Gastrocnemius medialis (tissue), 4 donors: ENCODE results near the gene CUEDC2. TPM values are rescaled to one million over a fixed set of nuclear protein-coding genes. Genes with fewer than 3 reads are reported as not detected.

Source experiments
- ATAC-seq, 2 donors: fragments of 150-250 bp; one replicate each; pipeline ENCODE4 v1.9.1; 2016
- DNase-seq, 2 donors: peaks; one replicate each; pipeline ENCODE4 v3.0.0-alpha.2; 2019
- H3K27ac ChIP-seq, 4 donors: fragments of 200-600 bp; sonication (generic); 1 replicate in 1 of 4; 2 replicates in 3 of 4; pipeline ENCODE4 v1.5.1; 2016 to 2018; ENCODE audit warnings: mild to moderate bottlenecking in 2 of 4, moderate library complexity in 1 of 4
- H3K27me3 ChIP-seq, 3 donors: fragments of 200-600 bp; sonication (generic) in 2 of 3; 1 replicate in 1 of 3; 2 replicates in 2 of 3; pipeline versions ENCODE4 v1.5.1 to v1.6.0; 2016 to 2019; ENCODE audit warnings: mild to moderate bottlenecking in 1 of 3, moderate library complexity in 1 of 3
- H3K36me3 ChIP-seq, 2 donors: fragments of 200-600 bp; sonication (generic) in 1 of 2; one replicate each; pipeline ENCODE4 v1.5.1; 2017 to 2018
- H3K4me1 ChIP-seq, 2 donors: fragments of 200-600 bp; sonication (generic) in 1 of 2; one replicate each; pipeline ENCODE4 v1.5.1; 2016 to 2017; ENCODE audit warnings: mild to moderate bottlenecking in 2 of 2
- H3K4me3 ChIP-seq, 4 donors: fragments of 200-600 bp; sonication (generic) in 3 of 4; 1 replicate in 1 of 4; 2 replicates in 3 of 4; pipeline ENCODE4 v1.5.1; 2016 to 2019; ENCODE audit warnings: mild to moderate bottlenecking in 2 of 4
- H3K9me3 ChIP-seq, 3 donors: fragments of 200-600 bp; sonication (generic) in 2 of 3; 1 replicate in 1 of 3; 2 replicates in 2 of 3; pipeline ENCODE4 v1.5.1; 2016 to 2019
- POLR2A ChIP-seq, 2 donors: fragments of 450-650 bp; IDR thresholded peaks; one replicate each; pipeline ENCODE4 v1.6.1; 2017; ENCODE audit warnings: antibody characterized with exemption in 2 of 2, mild to moderate bottlenecking in 2 of 2, moderate library complexity in 2 of 2
- in situ Hi-C, 4 donors: fragments of 200-750 bp; cut with MboI; loops; one replicate each; pipeline versions ENCODE4 v1.15.0 to v1.8.0; 2017; ENCODE audit warnings: low sequenced_read_pairs in 4 of 4
- intact Hi-C: fragments of 100-400 bp; cut with DNase I; formaldehyde crosslinking; loops from one replicate; pipeline ENCODE4 v1.15.1; 2023; ENCODE audit warnings: low total_unique reads
- total RNA-seq, 4 donors: library from RNA; depleted of rRNA; stranded (reverse); fragments of >200 nt; gene quantifications; one replicate each; pipeline versions ENCODE4 v1.1.0 to v1.2.3, GENCODE V29; 2016
- TF ChIP-seq, protein P1 (sequence below), 5 experiments: fragments of 450-650 bp in 3 of 5; fragments of 200-600 bp in 2 of 5; sonication (generic) in 2 of 5; IDR thresholded peaks in 4 of 5; conservative IDR thresholded peaks in 1 of 5; 1 replicate in 4 of 5; 2 replicates in 1 of 5; pipeline ENCODE4 v1.5.1; 2016 to 2019; ENCODE audit warnings: antibody characterized with exemption in 5 of 5, mild to moderate bottlenecking in 3 of 5, moderate library complexity in 3 of 5

CUEDC2 gene
- total RNA-seq, 4 donors from 2014 or later: 51.6 to 83.1 (median 70.2) TPM

DNA sequence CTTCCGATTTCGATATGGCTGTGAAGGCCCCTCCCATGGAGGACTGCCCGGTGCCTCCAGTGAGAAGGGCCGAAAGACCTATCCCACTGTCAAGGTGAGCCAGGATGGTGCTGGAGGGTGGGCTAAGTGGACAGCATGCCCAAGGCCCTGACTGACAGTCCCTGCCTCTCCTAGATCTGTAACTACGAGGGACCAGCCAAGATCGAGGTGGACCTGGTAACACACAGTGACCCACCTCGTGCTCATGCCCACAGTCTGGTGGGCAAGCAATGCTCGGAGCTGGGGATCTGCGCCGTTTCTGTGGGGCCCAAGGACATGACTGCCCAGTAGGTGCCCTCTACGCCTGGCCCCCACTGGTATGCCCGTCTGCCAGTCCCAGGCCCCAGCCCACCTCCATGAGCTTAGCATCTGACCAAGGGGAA lies 35.6 kb downstream of the CUEDC2 start:
- no peak for TF ChIP-seq POLR2A (IDR thresholded peaks at IDR 0.05)
- TF ChIP-seq, protein P1, sequence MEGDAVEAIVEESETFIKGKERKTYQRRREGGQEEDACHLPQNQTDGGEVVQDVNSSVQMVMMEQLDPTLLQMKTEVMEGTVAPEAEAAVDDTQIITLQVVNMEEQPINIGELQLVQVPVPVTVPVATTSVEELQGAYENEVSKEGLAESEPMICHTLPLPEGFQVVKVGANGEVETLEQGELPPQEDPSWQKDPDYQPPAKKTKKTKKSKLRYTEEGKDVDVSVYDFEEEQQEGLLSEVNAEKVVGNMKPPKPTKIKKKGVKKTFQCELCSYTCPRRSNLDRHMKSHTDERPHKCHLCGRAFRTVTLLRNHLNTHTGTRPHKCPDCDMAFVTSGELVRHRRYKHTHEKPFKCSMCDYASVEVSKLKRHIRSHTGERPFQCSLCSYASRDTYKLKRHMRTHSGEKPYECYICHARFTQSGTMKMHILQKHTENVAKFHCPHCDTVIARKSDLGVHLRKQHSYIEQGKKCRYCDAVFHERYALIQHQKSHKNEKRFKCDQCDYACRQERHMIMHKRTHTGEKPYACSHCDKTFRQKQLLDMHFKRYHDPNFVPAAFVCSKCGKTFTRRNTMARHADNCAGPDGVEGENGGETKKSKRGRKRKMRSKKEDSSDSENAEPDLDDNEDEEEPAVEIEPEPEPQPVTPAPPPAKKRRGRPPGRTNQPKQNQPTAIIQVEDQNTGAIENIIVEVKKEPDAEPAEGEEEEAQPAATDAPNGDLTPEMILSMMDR (IDR thresholded peaks at IDR 0.05 in 4 of 5, conservative IDR thresholded peaks at IDR 0.05 in 1 of 5): no peak
- H3K4me1 ChIP-seq: peaks cover 25 to 26% of the 10 kb centered on the region in 2 donors
- in situ Hi-C loops: loop anchor here in 3 of 4 donors (10.0 to 25.0 kb wide), 2 partner anchors 188 to 191 kb away; no protein-coding TSS in a partner anchor

DNA sequence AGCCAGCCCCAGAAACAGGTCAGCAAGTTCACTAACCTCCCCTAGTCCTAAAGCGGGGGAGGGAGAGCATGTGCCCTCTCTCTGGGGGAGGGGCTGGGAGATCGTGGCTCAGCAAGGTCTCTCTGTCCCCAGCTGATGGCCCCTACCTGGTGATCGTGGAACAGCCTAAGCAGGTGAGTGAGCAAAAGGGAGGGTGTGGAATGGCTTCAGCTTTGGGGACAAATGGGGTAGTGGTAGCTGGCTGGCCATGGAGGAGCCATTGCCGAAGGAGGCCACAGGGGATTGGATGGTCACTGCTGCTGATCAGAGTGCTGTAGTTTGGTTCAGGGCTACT lies 36.1 kb downstream of the CUEDC2 start:
- DNase-seq (no peak), ATAC-seq (no peak)
- TF ChIP-seq, protein P1 (IDR thresholded peaks at IDR 0.05 in 4 of 5, conservative IDR thresholded peaks at IDR 0.05 in 1 of 5): no peak
- no peak for TF ChIP-seq POLR2A (IDR thresholded peaks at IDR 0.05)
- no peaks in the 10 kb centered on the region for H3K27me3 ChIP-seq
- intact Hi-C loops (loop anchor here (5.0 kb wide), 1 partner anchor 154 kb away; the partner anchor contains the start of gene PITX3), in situ Hi-C loops (loop anchor here in 3 of 4 donors (10.0 to 25.0 kb wide), 2 partner anchors 189 to 191 kb away; no protein-coding TSS in a partner anchor)
- peak overlapping the region; percentile 68 to 79 (median 75) for H3K4me3 ChIP-seq
- no peaks in the 10 kb centered on the region for H3K9me3 ChIP-seq
- H3K4me1 ChIP-seq: peaks cover 25 to 26% of the 10 kb centered on the region in 2 donors
- H3K36me3 ChIP-seq: peaks cover 0 to 18% of the 10 kb centered on the region in 2 donors
- peak overlapping the region; percentile 90 to 92 (median 92) for H3K27ac ChIP-seq

More for the DNA sequence above, 35.6 kb downstream of the CUEDC2 start:
- Histone ChIP-seq H3K27me3 (no peaks in the 10 kb centered on the region), H3K27ac (peak overlapping the region; percentile 90 to 92 (median 92)), H3K9me3 (no peaks in the 10 kb centered on the region), H3K36me3 (peaks cover 0 to 23% of the 10 kb centered on the region in 2 donors), H3K4me3 (peak overlapping the region in 1 of 4 donors; percentile 74)
- DNase-seq: no peak
- ATAC-seq: no peak
- intact Hi-C loops: loop anchor here (5.0 kb wide), 1 partner anchor 154 kb away; the partner anchor contains the start of gene PITX3

DNA sequence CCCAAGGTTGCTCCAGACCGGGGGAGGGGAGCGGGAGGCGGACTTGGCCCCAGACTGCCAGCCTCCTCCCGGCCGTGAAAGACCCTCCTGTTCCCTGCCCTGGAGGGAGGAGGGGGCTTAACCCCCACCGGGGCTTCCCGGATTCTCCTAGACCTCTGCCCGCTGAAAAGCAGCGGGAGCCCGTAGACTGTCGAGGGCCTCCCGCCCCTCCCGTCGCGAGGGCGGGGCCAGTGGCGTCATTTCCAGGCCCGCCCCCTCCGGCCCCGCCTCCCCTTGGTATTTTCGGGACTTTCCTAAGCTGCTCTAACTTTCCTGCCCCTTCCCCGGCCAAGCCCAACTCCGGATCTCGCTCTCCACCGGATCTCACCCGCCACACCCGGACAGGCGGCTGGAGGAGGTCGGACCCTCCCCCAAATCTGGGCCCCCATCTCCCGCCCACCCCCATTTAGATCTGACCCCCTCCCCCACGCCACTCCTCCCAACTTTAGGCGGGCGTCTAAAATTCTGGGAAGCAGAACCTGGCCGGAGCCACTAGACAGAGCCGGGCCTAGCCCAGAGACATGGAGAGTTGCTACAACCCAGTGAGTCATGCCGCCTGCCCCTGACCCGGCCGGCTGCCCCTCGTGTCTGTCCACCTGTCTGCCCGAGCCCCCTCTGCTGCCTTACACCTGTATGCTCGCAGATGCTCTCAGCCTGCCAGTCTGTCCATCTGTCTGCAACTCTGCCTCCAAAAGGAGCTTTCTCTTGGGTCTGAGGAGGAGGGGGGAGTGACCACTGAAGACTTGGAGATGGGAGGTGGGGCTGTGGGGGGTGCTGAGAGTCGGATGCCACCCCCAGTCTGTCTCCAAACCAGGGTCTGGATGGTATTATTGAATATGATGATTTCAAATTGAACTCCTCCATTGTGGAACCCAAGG lies 36.7 kb downstream of the CUEDC2 start, which contains the start of gene NFKB2:
Gene NFKB2 (plus strand): TSS at position 306 of the 917 bp plus-strand sequence. CDS start 255 bp downstream, at position 561.
- intact Hi-C loops (loop anchor here (1.0 to 5.0 kb wide), 4 partner anchors 83 to 243 kb away; partner anchors contain the start of genes NOLC1 and PITX3), in situ Hi-C loops (loop anchor here in 3 of 4 donors (10.0 to 25.0 kb wide), 2 partner anchors 189 to 192 kb away; no protein-coding TSS in a partner anchor)
- ATAC-seq (peak; percentile 63 to 66), DNase-seq (peak; percentile 70 to 82)
- no peaks in the 10 kb centered on the region for H3K9me3 ChIP-seq
- H3K36me3 ChIP-seq: peaks cover 0 to 12% of the 10 kb centered on the region in 2 donors
- H3K4me3 ChIP-seq: peak within 1 kb of the TSS; percentile 68 to 79 (median 75)
- peak within 1 kb of the TSS; percentile 90 to 92 (median 92) for H3K27ac ChIP-seq
- TF ChIP-seq, protein P1 (IDR thresholded peaks at IDR 0.05 in 4 of 5, conservative IDR thresholded peaks at IDR 0.05 in 1 of 5): no peak
- TF ChIP-seq POLR2A (IDR thresholded peaks at IDR 0.05): peak; percentile 74 to 81
- H3K4me1 ChIP-seq: peaks cover 25 to 26% of the 10 kb centered on the region in 2 donors
- no peaks in the 10 kb centered on the region for H3K27me3 ChIP-seq

DNA sequence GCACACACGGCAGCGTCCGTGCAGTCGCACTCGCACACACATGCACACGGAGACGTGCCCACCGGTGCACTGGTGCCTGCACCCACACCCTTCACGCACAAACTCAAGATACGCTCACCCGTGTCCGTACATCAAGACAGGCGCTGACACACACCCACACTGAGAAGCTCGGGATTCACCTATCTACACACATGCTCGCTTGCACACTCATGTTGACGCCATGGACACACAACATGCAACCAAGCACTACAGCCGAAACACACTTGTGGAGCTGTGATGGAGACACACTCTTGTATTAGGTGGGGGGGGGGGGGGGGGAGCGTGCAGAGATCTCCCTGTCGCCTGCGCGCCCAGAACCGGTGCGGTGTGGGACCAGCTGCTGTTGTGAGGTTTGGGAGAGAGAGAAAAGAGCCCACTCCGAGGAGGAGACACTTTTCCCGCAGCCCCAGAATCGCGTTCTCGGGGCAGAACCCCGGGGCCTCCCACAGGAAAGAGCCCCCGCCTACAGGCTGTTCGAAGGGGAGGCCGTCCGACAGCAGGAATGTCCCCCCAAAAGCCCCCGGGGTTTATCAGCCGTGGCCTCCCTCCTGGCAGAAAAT lies 37.5 kb downstream of the CUEDC2 start:
- Histone ChIP-seq H3K27me3 (no peaks in the 10 kb centered on the region), H3K36me3 (peaks cover 0 to 10% of the 10 kb centered on the region in 2 donors), H3K27ac (peak overlapping the region; percentile 90 to 92 (median 92)), H3K4me3 (peak overlapping the region; percentile 68 to 79 (median 75)), H3K9me3 (no peaks in the 10 kb centered on the region), H3K4me1 (peaks cover 25% of the 10 kb centered on the region in 2 donors)
- no peak for TF ChIP-seq POLR2A (IDR thresholded peaks at IDR 0.05)
- TF ChIP-seq, protein P1 (IDR thresholded peaks at IDR 0.05 in 4 of 5, conservative IDR thresholded peaks at IDR 0.05 in 1 of 5): no peak
- ATAC-seq: peak in 1 of 2 donors; percentile 0
- DNase-seq: no peak
- in situ Hi-C loops: loop anchor here (5.0 to 25.0 kb wide), 3 partner anchors 190 to 192 kb away; no protein-coding TSS in a partner anchor
- intact Hi-C loops: loop anchor here (1.0 to 5.0 kb wide), 9 partner anchors 27 to 251 kb away; partner anchors contain the start of genes NOLC1, PITX3 and SUFU
